ENCODE results near the gene COA3.

The COA3 gene, protein sequence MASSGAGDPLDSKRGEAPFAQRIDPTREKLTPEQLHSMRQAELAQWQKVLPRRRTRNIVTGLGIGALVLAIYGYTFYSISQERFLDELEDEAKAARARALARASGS

DNA sequence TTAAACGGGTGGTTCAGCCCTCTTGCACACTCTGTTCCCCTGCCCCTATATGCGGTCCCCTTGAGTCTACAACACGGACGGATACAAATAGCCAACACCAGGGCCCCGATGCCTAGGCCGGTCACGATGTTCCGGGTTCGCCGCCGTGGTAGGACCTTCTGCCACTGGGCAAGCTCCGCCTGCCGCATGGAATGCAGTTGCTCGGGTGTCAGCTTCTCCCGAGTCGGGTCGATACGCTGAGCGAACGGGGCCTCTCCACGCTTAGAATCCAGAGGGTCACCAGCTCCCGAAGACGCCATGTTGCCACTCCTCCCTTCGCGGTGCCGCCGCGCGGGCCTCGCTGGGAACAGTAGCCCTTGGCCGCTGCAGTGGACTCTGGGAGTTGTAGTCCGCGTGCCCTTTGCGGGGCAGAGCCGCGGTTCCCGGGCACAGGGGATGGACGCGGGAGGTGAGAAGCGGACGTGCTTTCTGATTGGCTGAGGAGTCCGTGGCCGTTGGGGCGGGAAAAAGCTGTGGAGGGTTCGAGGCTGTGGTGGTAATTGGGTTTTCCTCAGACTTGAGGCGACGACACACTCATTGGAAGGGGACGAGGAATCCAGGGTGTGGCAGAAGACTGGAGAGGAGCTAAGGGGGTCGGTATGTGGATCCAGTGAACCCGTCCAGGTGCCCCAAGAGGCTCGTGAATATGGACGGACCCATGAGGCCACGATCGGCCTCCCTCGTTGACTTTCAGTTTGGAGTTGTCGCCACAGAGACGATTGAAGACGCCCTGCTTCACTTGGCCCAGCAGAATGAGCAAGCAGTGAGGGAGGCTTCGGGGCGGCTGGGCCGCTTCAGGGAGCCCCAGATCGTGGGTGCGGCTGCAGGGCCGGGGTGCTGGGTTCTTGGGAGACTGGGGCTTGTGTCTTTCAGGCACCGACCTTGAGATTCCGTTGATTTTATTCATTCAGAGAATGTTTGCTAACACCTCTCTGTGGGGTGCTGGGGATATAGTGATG, at the start of gene COA3, which contains the start of gene CNTD1:
Gene COA3, minus strand, starts transcription at position 322 of the 998 bp plus-strand sequence. Its CDS starts 23 bp downstream, at position 299.
Gene CNTD1, plus strand, starts transcription at position 479 of the 998 bp plus-strand sequence. Its CDS starts 207 bp downstream, at position 686.
- DNase-seq (ENCODE audit: low read depth, low spot score): peak; percentile 49

DNA sequence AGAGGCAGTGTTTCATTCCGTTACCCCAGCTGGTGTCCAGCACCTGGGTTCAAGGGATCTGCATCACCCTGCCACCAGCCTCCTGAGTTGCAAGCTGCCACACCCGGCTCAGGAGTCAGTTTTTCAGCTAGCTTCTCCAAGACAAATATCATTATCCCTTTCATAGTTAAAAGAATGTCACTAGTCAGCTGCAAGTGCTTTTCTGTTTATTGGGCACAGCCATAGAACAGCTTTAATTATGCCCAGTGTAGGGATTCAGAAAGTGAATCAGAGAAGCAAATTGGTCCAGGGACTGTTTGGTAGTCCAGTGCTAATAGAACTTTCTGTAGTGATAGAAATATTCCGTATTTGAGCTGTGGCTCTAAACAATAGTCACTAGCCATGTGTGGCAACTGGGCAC, 49.6 kb upstream of the COA3 start:
- no peak for DNase-seq (ENCODE audit: low read depth, low spot score)

DNA sequence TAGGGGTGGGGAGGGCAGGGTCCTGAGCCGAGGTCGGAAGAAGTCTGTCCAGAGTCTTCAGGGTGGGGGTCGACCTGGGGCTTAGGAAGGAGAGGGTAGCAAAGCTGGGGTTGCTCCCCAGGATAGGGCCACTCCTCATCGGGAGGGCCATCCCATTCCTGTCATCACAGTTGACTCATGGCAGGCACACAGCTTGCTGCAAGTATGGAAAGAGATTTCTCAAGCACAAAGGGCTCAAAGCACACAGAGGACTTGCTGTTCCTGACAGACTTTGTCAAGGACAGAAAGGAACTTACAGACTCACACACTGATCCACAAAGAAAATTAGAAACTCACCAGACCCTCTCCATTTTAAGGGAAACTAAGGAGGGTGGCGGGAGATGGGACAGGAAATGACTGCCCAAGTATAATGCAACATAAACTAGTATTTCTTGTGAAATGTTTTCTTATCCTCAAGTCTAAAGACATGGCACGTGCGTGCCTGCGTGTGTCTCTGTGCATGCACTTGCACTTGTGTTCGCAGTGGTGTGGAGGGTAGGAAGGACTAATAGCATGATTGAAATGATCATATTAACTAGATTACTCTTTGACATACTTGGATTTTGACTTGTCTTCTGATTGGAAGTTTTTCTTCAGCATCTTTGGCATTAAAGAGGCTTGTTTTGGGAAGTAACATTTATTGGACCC, 48.2 kb upstream of the COA3 start:
- no peak for DNase-seq (ENCODE audit: low read depth, low spot score)

DNA sequence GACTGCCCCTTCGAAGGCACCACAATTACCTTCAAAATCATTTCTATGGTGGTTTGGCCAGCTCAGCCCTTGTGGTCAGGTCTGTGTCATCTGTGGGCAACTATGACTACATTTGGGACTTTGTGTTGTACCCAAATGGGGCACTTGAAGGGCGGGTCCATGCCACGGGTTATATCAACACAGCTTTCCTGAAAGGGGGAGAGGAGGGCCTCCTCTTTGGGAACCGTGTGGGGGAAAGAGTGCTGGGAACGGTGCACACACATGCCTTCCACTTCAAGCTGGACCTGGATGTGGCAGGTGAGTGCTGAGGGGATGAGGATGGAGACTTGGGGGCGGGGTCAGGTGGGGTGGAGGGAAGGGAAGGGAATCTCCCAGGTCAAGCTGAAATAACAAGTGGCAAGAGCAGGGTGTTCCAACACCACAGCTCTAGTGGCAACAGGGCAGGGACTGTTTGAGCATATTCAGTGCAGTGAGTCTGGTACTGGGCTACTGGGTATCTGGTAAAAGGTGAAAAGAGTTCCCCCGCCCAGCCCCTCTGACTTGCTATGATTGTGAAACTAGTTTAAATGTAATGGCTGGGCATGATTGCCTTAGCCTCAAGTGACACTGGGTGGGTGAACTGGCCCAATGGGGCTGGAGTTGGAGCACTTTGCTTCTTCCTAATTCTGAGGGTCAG, 47.6 kb upstream of the COA3 start:
- DNase-seq (ENCODE audit: low read depth, low spot score): no peak

DNA sequence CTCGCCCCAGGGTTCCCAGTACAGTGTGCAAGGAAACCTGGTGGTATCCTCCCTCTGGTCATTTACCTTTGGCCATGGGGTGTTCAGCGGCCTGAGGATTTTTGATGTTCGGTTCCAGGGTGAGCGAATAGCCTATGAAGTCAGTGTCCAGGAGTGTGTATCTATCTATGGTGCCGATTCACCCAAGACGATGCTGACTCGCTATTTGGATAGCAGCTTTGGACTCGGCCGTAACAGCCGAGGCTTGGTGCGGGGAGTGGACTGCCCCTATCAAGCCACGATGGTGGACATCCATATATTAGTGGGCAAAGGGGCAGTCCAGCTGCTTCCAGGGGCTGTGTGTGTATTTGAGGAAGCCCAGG, 47.0 kb upstream of the COA3 start:
- DNase-seq (ENCODE audit: low read depth, low spot score): no peak

DNA sequence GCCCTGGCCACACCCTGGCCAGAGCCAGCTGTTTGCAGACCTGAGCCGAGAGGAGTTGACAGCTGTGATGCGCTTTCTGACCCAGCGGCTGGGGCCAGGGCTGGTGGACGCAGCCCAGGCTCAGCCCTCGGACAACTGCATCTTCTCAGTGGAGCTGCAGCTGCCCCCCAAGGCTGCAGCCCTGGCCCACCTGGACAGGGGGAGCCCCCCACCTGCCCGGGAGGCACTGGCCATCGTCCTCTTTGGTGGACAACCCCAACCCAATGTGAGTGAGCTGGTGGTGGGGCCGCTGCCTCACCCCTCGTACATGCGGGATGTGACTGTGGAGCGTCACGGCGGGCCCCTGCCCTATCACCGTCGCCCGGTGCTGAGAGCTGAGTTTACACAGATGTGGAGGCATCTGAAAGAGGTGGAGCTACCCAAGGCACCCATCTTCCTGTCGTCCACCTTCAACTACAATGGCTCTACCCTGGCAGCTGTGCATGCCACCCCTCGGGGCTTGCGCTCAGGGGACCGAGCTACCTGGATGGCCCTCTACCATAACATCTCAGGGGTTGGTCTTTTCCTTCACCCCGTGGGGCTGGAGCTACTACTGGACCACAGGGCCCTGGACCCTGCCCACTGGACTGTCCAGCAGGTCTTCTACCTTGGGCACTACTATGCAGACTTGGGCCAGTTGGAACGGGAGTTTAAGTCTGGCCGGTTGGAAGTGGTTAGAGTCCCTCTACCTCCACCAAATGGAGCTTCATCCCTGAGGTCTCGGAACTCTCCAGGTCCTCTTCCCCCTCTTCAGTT, 46.5 kb upstream of the COA3 start:
- no peak for DNase-seq (ENCODE audit: low read depth, low spot score)

DNA sequence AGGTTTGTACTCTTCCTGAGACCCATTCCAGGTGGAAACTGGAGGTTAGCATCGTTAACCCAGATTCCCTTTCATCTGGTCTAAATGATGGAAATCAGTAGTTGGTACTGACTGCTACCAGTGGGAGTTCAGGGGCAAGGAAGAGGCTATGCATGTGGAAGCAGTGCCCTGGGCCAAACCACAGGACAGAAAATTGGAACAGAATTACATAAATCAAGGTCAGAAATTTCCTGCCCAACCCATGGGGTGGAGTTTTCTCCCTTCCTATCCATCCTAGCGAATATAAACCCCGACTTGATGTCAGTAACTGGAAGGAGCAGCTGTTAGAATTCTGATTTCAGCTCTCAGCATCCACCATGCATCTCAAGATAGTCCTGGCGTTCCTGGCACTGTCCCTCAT, 45.8 kb upstream of the COA3 start, which contains the start of gene AOC2:
Gene AOC2, plus strand, starts transcription at position 310 of the 400 bp plus-strand sequence. Its CDS starts 47 bp downstream, at position 357.
- no peak for DNase-seq (ENCODE audit: low read depth, low spot score)

DNA sequence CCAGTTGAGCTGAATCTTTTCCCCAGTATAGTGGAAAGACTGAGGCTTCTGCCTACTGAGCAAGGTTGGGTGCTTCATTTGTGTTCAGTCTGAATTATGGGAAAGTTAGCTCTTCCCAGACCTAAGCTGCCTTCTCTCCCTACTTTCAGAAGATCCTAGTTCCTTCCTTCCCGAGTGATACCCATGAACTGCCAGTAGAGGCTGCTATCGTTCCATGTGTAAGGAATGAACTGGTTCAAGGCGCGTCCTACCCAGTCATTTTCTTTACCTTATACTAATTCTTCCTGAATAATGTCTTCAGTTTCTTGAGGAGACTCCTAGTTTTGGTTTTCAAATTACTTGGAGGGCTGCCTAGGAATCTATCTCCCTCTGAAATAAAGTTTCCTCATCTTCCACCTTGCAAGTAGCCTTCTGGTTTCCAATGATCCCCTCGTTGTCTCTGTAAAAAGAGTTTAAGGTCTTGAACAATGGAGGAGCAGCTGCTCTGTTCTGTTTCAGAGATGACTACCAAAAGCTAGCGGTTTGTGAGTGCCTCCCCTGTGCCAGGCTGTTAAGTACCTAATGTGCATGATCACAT, 44.9 kb upstream of the COA3 start:
- peak; percentile 23 for DNase-seq (ENCODE audit: low read depth, low spot score)

DNA sequence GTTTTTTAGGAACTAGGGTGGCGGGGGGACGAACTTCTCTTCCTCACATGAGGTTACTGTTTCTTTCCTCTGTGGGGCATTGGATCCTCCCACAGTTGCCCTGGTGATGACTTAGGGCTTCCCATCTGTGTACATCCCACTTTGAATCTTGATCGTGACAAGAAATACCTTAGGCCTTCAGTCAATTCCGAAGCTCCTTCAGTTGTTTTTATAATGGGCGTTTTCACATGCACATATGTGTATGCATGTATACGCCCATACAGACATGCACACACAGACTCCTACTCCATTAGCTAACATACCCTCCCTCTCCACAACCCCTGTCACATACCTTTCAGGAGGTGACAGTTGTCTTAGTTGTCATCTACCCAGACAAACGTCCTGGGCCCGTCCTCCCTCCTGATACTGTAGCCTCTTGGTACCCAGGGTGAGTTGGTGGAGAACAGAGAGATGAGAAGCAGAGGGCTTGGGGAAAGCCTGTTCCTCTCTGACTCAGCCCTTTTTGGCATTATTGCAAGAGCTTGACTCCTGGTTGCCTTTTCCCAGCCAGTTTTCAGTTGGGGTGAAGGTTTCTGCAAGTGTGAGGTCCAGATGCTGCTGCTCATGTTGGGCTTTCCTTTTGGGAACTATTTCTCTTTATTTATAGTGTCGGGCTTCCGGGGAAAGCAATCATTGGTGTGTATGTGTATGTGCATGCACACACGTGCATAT, 43.6 kb upstream of the COA3 start:
- DNase-seq (ENCODE audit: low read depth, low spot score): no peak

DNA sequence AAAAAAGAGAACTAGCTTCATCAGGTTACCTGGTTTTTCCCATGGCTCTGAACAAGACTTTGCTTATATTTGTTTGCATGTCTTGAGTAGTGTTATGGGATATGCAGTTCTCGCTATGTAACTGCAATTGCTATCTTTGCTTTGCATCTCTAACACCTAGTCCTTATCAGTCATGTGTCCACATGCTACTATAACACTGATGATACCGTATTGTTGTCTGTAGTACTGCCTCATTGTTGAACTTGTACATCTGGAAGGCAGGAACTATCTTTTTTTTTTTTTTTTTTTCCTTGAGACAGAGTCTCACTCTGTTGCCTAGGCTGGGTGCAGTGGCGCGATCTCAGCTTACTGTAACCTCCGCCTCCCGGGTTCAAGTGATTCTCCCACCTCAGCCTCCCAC, 37.2 kb upstream of the COA3 start:
- DNase-seq (ENCODE audit: low read depth, low spot score): no peak

DNA sequence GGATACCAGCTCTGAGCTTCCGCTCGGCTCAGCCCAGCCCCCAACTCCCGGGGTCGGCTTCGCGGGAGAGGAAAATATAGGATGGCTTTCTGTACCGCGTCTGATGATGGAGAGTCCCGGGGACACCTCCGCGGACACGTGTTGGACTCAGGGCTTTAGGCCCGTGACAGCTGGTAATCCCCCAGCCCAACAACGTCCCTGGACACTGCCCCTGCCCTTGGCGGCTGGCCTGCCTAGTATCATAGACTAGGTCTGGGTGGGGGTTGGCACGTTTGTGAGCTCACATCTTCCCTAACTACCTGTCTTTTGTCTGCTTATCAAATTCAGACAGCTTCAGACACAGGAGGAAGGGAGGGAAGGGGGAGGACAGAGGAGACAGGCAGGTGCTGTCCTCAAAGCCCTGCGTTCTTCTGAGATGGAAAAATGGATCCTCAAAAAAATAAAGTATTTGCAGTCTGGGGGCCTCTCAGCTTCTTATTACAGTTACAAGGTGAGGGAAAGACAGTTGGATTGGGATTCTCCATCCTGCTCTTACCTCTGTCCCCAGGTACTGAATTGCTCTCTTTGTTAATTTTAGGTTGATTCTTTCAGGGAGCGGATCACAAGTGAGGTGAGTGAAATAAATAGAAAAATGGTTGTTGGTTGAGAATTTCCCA, 35.4 kb upstream of the COA3 start:
- no peak for DNase-seq (ENCODE audit: low read depth, low spot score)

DNA sequence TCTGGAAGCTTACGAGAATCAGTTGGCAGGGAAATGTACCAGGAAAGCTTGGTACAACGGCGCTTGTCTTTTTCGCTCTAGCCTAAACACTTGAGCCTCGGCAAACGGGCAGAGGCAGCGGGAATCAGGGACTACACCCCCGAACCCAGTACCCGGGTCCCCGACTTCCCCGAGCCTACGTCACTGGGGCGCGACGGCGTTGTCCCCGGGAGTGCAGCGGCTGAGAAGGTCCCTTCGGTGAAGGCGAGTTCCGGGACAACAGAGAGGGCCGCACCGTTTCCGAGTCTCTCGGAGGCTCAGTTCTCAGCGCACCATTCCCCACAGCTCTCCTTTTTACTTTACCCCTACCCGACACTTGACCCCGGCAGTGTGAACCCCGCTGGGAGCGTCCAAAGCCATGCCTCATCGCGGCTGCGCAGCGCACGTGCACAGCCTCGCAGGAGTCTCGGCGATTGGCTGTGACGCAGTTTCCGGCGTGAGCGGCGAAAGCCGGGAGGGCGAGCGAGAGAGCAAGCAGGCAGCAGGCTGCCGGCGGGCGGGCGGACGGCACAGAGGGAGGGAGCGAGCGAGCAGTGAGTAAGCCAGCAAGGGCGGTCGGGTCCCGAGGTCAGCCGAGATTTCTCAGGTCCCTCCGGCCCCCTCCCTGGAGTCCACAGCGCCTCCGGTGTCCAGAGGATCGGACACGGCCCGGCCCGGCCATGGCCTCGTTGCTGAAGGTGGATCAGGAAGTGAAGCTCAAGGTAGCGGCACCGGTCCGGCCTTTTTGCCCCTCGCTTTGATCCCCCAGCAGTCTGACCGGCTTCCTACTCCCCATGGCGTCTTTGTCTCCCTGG, 34.6 kb upstream of the COA3 start, which contains the start of gene PSME3:
Gene PSME3, plus strand, starts transcription at position 464 of the 833 bp plus-strand sequence. Its CDS starts 235 bp downstream, at position 699.
- peak; percentile 57 for DNase-seq (ENCODE audit: low read depth, low spot score)

DNA sequence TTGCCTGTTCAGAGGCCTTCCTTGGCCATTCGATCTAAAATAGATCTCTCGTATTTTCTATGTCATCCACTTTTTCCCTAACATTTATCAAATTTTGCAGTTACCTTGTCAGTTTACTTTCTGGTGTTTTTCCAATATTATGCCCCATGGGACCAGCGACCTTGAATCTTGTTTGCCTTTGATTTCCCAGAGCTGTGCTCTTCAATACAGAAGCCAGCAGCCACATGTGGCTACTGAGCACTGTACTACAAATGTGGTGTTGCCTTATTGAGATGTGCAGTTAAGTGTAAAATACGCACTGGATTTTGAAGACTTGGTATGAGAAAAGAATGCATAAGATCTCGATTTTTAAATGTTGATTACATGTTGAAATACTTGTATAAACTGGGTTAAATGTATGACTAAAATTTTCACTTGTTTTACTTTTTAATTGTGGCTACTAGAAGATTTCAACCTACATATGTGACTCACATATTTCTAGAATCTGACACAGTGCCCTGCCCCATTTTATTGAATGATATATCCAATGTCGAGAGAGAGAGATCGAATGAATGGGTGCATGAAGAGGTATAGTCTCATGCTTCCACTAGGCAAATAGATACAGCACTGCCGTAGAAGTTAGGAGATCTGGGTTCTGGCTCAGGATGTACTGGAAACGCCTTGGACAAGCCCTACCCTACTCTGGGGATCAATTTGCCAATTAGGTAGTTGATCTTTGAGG, 33.9 kb upstream of the COA3 start:
- DNase-seq (ENCODE audit: low read depth, low spot score): no peak

DNA sequence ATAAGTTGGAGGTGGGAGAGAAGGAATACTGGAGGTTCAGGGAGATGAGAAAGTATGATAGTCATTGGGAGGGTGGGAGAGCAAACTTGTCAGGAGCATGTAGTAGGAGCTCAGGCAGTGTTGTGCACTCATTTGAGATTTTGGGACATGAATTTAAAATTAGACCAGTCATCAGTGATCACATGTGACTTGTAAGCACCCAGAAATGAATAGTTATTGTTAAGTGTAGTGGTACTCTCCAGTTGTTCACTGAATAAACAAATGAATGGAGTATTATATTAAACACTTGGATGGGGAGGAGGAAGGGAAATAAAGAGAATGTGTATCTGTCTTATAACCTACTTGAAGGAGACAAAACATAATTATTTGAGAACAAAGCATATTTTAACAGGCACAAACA, 32.5 kb upstream of the COA3 start:
- DNase-seq (ENCODE audit: low read depth, low spot score): no peak

DNA sequence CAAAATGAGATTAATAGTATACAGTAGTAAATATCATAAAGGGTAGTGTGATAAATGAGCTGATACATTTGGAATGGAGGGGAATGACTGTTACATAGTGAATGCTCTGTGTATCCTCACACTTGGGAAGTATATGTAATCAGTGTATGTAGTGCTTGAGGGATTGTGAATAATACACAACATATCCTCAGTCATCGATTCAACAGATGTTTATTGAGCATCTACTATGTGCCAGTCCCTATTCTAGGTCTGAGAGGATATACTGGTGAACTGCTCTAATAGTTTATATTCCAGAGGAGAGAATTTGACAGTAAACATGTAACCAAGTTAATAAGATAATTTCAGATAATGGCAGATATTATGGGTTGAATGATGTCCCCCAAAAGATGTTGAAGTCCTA, 29.0 kb upstream of the COA3 start:
- DNase-seq (ENCODE audit: low read depth, low spot score): no peak

DNA sequence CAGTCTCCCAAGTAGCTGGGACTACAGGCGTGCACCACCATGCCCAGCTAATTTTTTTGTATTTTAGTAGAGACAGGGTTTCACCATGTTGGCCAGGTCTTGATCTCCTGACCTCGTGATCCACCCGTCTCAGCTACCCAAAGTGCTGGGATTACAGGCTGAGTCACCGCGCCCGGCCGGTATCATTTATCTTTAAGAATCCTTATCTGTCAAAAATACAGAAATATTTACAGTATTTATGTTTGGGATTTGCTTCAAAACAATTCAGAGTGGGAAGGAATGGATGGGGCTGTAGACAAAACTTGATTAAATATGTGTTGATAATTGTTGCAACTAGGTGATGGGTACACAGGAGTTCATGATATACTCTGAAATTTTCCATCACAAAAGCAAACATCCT, 22.7 kb upstream of the COA3 start:
- DNase-seq (ENCODE audit: low read depth, low spot score): no peak

DNA sequence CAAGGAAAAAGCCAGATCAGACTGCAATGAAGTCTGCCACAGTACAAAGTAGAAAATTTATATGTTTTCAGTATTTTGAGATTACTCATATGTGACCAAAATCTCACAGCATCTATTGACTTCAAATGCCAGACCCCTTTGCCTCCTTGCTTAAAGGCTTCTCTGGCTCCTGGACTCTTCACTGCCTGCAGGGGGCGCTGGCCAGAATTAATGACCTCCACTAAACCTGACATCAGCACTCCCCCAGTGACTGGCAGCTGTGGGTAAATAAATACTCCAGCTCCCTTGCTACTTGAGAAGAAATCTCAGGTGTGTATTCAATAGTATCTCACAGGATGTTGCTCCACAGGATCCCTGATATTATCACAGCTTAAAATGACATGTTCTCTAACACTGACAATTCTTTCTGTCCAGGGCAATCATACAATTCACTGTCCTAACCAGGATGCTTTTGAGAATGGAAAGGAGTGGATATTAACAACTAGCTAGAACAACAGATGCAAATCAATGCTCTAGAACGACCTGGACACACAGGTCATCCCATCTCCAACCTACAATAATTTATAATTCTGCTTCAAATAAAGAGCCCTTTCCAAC, 21.5 kb upstream of the COA3 start:
- DNase-seq (ENCODE audit: low read depth, low spot score): no peak
